Amniotic stem cell (primary cell): ENCODE measurements around the gene DOCK3.
"Not testable (repeated sequence)": the region's sequence is repeated elsewhere in the genome, so short reads cannot be mapped to it uniquely, and the experiment has no call there.

ENCODE experiments used
- DNase-seq: peaks from one replicate; lab custom pipeline; 2025; lab: John Stamatoyannopoulos, UW

Gene DOCK3

DNA sequence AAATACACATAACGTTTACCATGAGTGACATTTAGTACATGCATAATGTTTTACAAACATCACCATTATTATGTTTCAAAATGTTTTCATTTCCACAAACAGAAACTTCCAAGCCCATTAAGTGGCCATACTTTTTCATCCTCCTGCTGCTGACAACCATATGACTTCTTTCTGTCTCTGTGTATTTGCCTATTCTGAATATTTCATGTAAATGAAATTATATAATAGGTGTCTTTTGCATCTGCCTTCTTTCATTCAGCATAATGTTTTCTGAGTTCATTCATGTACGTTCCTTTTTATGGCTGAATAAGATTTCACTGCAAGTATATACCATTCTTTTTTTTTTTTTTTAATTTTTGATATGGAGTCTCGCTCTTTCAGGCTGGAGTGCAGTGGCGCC, 209.0 kb downstream of the DOCK3 start:
- no peak for DNase-seq

DNA sequence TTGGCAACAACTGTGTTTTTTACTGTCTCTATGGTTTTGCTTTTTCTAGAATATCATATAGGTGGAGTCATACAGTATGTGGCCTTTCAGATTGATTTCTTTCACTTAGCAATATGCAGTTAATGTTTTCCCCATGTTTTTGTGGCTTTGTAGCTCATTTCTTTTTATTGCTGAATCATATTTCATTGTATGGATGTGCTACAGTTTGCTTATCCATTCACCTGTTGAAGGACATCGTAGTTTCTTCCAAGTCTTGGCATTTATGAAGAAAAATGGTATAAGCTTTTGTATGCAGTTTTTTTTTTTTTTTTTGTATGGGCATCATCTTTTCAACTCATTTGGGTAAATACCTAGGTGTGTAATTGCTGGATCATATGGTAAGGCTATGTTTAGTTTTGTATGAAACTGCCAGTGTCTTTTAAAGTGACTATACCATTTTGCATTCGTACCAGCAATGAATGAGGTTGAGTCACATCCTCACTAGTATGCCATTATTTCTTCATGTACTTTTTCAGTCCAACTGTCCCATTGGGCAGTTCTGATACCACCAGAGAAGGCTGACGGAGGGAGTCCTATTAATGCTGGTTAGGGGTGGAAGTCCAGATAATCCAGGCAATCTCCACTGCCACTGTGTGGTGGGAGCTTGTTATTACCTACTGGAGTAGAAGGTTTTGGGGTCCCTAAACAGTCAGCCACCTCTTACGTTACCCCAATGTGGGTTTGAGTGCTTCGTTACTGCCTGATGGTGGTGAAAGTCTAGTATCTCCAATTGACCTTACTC, 210.5 kb downstream of the DOCK3 start:
- no peak for DNase-seq

DNA sequence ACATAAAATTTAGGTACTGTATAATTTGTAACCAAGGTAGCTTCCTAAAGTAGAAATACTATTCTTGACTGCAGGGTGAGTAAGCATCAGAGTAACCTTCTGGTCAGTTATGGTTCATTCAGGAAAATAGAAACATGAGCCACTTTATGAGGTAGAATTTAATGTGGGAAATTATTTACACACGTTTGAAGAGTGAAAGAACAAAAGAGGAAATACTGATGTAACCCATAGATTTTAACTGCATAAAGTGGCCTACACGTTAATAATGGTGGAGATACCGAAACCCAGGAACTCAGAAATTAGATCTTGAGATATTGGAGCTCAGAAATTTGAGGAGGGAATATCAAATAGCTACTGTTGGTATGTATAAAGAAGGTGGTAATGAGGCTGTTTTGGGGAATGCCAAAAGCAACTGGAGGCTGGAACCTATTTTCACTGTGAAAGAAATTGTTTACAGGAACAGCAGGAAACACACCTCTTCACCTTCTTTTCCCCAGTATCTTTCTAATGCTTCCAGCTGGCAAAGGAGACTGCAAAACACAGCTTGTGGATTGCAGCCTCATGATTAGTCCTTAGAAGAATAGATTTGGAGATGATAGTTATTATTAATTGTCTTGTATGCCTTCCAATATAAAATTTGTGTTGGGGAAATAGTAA, 216.1 kb downstream of the DOCK3 start:
- DNase-seq = no peak

DNA sequence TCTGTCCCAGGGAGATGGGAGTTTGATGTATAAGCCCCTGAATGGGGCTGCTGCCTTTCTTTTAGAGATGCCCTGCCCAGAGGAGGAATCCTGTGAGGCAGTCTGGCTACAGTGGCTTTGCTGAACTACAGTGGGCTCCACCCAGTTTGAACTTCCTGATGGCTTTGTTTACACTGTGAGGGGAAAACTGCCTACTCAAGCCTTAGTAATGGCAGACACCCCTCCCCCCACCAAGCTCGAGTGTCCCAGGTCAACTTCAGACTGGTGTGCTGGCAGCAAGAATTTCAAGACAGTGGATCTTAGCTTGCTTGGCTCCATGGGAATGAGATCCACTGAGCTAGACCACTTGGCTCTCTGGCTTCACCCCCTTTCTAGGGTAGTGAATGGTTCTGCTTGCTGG, 226.4 kb downstream of the DOCK3 start:
- DNase-seq = not testable (repeated sequence)

DNA sequence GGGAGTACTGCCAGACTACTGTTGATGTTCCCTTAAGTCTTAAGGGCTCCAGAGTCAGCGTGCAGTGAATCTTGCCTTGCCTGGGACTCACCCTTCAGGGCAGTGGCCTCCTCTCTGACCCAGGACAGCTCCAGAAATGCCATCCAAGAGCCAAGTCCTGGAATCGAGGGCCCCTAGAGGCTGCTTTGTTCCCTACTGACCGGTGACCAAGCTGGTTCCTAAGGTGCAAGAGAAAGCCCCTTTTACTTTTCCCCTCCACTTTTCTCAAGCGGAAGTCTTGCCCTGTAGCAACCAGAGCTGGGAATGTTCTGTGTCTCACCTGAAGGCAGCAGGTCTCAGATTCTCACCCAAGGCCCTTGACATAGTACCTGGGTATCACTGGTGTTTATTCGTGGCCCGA, 238.0 kb downstream of the DOCK3 start:
- no peak for DNase-seq

DNA sequence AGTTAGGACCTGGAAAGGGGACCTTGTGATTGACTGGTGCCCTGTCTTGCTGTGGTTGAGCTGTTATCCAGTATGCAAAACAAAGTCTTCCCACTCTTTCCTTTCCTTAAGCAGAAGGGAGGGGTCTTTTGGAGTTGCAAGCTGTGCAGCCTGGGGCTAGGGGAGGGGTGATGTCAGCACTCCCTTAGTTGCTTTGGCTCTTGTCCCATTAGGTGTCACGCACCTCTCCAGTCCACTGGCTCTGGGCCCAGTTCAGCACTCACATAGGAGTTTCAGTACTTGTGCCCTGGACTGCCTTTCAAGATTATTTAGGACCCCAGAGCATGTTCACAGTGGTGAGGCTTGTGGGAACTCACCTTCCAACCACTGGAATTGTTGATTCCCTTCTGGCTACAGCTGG, 238.5 kb downstream of the DOCK3 start:
- DNase-seq = no peak

DNA sequence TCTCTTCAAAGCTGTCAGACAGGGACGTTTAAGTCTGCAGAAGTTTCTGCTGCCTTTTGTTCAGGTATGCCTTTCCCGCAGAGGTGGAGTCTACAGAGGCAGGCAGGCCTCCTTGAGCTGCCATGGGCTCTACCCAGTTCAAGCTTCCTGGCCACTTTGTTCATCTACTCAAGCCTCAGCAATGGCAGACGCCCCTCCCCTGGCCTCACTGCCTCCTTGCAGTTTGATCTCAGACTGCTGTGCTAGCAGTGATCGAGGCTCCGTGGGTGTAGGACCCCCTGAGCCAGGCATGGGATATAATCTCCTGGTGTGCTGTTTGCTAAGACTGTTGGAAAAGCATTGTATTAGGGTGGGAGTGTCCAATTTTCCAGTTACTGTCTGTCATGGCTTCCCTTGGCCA, 247.3 kb downstream of the DOCK3 start:
- DNase-seq = not testable (repeated sequence)

DNA sequence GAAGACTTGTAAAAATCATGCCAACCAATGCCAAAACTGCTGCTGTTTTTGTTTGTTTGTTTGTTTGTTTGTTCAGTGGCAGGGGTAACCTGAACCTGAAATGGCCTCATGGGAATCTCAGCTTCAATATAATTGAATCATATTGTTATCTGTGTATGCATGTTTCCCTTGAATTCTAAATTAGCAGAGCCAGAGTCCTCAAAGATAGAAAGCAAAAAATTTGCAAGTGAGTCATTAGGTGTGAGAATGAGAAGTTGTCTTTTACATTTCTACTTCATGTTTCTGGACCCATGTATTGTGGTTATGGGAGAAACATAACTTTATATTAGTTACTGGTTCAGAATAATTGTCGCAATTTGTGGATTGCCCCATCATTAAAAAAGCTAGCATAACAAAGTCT, 249.2 kb downstream of the DOCK3 start:
- DNase-seq = no peak

DNA sequence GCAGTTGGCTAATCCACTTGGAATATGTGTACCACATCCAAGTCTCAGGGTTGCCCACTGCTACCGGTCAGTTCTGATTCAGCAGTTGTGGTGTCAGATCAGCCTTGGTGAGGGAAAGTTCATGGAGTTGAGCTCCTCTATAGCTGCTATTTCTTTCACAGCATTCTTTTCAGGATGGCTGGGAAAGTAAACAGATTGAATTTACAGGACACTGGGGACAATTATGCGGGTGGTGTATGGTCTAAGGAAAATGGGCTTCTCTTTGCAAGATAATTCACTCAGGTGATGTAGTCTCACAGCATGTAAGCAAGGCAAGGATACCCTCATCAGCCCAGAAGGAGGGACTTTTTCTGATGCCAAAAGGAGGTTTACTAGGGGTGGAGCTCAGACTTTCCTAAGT, 249.9 kb downstream of the DOCK3 start:
- DNase-seq = no peak

DNA sequence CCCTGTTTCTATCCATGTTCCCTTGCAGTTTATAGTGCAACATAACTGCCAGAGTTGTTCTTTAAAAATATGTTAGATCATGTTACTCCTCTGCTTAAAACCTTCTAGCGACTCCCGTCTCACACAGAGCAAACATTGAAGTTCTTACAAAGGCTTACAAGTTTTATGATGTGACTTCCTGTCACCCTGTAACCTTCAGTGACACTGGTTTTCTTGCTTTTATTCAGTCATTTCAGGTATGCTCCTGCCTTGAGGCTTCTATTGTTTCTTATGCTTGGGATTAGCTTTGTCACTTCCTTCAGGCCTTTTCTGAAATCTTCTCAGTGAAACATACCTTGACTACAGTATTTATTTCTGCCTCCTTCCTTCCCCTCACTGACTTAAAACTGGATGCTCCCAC, 252.1 kb downstream of the DOCK3 start:
- no peak for DNase-seq

DNA sequence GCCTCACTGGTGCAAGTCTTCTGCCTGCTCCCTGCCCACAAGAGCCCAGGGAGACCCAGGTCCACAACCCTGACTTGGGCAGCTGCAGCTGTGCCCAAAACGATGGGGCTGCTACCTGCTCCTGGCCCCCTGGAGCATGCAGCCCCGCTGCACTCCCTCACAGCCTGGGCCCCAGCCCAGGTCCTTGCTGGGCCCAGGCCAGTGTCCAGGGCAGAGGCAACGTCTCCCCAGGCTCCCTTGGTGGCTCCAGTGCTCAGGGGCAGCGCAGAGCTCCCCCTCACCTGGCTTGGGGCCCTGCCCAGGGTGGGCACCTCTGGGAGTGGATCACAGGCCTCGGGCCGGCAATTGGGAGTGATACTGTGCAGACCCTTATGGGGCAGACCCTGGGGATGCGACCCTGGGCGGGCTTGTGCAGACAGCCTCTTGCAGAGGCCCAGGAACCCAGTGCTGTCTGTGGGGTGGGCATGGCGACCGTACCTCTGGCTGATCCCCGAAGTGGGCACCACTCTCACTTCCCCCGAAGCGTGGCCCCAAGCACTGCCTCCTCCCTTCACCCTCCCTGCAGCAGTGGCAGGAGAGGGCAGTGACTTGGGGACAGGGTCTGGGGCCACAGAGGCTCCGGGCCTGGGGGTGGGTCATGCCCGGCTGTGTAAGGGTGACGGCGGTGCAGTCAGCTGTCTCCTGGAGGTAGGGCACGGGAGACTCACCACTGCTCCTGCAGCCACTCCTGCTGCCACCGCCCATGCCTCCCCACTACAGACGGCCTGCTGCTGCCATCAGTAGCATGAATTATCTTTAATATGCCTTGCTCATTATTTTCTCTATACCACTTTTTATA, 255.9 kb downstream of the DOCK3 start:
- no peak for DNase-seq

DNA sequence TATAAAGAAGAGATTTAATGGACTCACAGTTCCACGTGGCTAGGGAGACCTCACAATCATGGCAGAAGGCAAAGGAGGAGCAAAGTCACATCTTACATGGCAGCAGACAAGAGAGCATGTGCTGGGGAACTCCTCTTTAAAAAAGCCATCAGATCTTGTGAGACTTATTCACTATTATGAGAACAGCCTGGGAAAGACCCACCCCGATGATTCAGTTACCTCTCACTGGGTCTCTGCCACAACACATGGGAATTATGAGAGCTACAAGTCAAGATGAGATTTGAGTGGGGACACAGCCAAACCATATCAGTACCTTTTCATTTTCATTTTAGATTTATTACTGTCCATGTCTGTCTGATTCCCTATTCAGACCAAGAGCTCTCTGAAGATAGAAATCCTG, 258.2 kb downstream of the DOCK3 start:
- DNase-seq = not testable (repeated sequence)

DNA sequence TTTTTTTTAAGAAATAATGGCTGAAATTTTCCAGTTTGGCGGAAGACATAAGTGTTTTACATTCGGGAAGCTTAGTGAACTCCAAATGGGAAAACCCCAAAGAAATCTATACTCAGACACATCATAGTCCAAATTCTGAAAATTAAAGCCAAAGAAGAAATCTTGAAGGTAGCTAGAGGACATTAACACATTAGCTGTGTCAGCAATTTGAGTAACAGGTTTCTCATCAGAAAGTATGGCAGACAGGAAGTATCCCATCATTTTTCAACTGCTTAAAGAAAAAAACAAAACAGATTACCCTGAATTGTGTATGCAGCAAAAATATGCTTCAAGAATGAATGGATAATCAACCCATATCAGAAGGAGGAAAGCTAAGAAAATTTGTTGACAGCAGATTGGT, 261.7 kb downstream of the DOCK3 start:
- no peak for DNase-seq

DNA sequence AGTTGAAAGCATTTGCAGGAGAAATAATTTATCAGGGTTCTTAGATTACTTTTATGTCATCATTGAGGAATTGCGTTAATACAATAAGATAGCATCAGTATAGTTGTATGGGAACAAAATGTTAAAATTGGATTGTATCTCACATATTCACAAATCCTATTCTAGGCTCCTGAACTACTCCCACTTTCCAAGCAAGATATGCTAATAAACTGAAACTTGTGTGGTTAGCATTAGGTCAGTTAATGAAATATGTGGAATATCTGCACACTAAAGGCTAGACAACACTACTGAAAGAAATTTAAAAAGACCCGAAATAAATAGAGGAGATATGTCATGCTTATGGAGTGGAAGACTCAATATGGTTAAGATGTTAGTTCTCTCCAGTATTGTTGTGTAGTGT, 272.7 kb downstream of the DOCK3 start:
- no peak for DNase-seq

DNA sequence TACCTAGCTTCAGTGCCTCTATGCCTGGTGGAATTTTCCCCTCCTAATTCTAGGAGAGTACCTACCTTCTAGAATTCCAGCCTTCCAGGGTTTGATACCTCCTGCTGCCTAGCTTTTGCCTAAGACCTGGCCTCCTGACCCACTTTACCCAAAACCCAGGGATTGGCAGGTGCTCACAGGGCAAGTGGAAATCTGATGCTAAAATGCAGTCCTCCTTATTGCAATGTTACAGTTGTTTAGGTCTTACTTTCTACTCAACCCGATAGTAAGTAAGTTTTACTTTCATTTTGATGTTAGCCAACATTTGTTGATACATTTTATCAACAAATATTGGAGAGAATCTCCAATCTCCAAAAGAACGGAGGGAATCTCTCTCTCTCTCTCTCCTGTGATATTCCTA, 275.9 kb downstream of the DOCK3 start:
- no peak for DNase-seq

DNA sequence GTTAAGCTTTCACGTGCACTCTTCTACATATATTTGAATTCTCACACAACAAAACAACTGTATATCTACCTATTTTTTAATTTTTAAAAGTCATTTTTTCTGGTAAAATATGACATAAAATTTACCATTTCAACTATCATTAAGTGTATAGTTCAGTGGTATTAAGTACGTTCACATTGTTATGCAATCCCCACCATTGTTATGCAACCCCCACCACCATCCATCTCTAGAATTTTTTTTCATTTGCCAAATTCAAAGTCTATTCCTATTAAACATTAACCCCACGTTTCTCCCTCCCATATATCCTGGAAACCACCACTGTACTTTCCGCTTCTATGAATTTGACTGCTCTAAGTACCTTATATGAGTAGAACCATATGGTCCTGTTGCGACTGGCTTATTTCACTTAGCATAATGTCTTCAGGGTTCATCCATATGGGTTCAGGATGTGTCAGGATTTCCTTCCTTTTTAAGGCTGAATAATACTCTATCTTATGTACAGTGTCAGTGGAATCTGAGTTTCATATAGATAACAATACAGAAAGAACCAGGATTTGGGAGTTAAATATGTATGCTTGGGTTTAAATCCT, 279.2 kb downstream of the DOCK3 start:
- DNase-seq = no peak

DNA sequence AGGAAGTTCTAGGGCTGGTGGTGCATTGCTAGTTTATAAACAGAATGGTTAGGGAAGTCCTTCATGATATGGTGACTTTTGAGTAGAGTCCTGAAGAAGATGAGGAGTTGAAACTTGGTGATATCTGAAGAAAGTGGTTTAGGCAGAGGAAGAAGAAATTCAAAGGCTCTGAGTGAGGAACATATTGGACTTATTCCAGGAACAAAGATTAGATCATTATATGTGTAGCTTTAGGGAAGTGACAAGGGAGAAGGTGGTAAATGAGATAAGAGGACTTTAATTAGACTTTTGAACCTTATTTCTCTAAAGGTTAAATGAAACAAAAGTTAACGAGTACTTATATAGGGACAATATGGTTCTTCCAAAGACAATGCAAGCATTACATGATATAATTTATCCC, 286.7 kb downstream of the DOCK3 start:
- DNase-seq = no peak

DNA sequence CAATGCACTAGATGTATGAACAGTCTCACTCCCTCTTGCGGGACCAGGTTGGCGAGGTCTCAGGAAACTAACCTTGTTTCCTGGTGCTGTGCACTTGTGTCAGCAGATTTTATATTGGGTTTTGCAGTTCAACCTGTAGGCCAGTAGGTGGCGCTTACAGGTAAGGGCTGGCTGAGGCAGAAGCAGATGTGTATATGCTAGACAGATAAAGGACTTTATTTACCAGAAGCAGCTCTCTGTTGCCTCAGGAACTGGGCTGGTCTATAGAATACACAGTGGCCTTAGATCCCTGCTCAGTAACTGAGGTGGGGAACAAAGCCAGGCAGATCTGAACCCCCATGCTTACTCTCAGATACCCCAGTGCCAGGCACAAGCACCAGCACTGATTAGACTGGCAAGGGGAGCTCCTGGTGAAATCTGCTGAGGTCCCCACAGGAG, 296.8 kb downstream of the DOCK3 start:
- DNase-seq = no peak

DNA sequence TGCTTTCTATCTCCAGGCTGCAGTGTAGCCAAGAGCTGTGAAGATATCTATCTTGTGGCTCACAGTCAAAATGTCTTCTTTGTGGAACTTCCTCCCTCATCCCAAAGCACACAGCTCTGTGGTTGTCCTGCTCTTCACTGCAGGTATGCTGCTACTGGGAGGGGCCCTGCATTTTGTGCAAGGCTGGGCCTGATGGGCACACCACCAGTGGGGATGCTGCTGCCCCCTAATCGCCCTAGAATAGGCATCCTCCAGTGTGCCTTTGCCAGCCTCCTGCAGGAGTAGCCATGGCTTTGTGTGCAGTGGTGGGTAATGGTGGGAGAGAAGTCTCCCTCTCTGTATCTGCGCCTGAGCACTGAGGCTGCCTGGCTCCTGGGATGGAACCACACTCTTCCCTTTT, 297.3 kb downstream of the DOCK3 start:
- DNase-seq = no peak

DNA sequence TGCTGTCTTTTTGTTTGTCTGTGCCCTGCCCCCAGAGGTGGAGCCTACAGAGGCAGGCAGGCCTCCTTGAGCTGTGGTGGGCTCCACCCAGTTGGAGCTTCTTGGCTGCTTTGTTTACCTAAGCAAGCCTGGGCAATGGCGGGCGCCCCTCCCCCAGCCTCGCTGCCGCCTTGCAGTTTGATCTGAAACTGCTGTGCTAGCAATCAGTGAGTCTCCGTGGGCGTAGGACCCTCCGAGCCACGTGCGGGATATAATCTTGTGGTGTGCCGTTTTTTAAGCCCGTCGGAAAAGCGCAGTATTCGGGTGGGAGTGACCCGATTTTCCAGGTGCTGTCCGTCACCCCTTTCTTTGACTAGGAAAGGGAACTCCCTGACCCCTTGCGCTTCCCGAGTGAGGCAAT, 303.9 kb downstream of the DOCK3 start:
- not testable (repeated sequence) for DNase-seq

DNA sequence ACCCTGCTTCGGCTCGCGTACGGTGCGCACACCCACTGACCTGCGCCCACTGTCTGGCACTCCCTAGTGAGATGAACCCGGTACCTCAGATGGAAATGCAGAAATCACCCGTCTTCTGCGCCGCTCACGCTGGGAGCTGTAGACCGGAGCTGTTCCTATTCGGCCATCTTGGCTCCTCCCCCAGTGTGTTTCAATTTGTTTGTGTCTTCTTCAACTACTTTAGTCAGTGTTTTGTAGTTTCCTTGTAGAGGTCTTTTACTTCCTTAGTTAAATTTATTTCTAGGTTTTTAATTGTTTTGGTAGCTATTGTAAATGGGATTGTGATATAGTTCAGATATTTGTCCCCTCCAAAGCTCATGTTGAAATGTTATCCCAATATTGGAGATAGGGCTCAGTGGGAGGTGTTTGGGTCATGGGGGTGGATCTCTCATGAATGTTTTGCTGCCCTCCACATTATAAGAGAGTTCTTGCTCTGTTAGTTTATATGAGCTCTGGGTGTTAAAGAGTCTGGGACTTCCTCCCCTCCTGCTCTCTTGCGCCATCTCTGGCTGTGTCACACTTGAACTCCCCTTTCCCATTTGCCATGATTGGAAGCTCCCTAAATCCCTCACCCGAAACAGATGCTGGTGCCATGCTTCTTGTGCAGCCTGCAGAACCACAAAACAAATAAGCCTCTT, 304.4 kb downstream of the DOCK3 start:
- no peak for DNase-seq
